ENCODE data around the gene GRK1.
"Not testable (repeated sequence)": the region's sequence is repeated elsewhere in the genome, so short reads cannot be mapped to it uniquely, and the experiment has no call there.

DNA sequence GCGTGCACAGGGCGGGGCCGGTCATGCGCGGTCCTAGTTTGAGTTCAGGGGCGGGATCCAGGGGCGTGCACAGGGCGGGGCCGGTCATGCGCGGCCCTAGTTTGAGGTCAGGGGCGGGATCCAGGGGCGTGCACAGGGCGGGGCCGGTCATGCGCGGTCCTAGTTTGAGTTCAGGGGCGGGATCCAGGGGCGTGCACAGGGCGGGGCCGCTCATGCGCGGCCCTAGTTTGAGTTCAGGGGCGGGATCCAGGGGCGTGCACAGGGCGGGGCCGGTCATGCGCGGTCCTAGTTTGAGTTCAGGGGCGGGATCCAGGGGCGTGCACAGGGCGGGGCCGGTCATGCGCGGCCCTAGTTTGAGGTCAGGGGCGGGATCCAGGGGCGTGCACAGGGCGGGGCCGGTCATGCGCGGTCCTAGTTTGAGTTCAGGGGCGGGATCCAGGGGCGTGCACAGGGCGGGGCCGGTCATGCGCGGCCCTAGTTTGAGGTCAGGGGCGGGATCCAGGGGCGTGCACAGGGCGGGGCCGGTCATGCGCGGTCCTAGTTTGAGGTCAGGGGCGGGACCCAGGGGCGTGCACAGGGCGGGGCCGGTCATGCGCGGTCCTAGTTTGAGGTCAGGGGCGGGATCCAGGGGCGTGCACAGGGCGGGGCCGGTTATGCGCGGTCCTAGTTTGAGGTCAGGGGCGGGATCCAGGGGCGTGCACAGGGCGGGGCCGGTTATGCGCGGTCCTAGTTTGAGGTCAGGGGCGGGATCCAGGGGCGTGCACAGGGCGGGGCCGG lies 58.5 kb downstream of the GRK1 start:
- TF ChIP-seq, protein P1, sequence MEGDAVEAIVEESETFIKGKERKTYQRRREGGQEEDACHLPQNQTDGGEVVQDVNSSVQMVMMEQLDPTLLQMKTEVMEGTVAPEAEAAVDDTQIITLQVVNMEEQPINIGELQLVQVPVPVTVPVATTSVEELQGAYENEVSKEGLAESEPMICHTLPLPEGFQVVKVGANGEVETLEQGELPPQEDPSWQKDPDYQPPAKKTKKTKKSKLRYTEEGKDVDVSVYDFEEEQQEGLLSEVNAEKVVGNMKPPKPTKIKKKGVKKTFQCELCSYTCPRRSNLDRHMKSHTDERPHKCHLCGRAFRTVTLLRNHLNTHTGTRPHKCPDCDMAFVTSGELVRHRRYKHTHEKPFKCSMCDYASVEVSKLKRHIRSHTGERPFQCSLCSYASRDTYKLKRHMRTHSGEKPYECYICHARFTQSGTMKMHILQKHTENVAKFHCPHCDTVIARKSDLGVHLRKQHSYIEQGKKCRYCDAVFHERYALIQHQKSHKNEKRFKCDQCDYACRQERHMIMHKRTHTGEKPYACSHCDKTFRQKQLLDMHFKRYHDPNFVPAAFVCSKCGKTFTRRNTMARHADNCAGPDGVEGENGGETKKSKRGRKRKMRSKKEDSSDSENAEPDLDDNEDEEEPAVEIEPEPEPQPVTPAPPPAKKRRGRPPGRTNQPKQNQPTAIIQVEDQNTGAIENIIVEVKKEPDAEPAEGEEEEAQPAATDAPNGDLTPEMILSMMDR (IDR thresholded peaks at IDR 0.05): not testable (repeated sequence)
- not testable (repeated sequence) for TF ChIP-seq POLR2A (IDR thresholded peaks at IDR 0.05); EP300 (IDR thresholded peaks at IDR 0.05; ENCODE audit: low read depth); POLR2AphosphoS5 (IDR thresholded peaks at IDR 0.05)
